ENCODE measurements around the gene LRMDA. TPM values are rescaled to one million over a fixed set of nuclear protein-coding genes. Genes with fewer than 3 reads are reported as not detected.

The LRMDA gene
- total RNA-seq, 1 experiment from 2014 or later = 4.8 TPM

DNA sequence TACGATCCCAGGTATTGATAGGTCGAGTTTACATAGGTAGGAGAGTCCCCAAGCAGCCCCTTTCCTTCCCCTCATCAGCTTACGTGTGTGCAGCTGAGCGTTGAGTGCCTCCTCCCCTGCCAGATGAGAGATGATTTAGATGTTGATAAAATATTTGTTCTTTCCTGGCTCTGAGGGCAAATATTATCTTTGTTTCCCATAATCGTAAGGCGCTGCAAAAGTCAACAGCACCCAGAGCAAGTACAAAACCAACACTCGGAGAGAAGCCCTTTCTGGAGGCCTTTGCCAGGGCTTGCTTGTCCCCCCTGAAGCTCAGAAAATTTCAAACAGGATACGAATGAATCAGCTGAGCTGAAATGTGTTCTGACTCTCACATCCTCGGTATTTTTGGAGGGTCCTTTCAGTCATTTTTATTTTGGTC is 683.2 kb downstream of the LRMDA start:
- Histone ChIP-seq H3K27me3 (ENCODE audit: insufficient read depth, low read length) (no peaks in the 10 kb centered on the region), H3K79me2 (ENCODE audit: insufficient read depth, low read length) (no peaks in the 10 kb centered on the region), H3K9me2 (ENCODE audit: insufficient read depth) (no peaks in the 10 kb centered on the region), H2AFZ (ENCODE audit: low read depth, low read length, poor library complexity, severe bottlenecking) (no peak overlapping the region), H3K9me3 (ENCODE audit: control insufficient read depth in 1 of 2, insufficient read depth in 1 of 2, low read depth in 1 of 2, low read length in 2 of 2) (no peaks in the 10 kb centered on the region), H3K4me1 (ENCODE audit: control insufficient read depth in 1 of 2, insufficient read depth in 2 of 2, low read length in 2 of 2) (no peaks in the 10 kb centered on the region), H4K20me1 (ENCODE audit: insufficient read depth) (no peaks in the 10 kb centered on the region), H3K4me3 (replicated peaks in 1 of 2; ENCODE audit: low read depth in 1 of 2, low read length in 2 of 2) (no peak overlapping the region), H3K9ac (ENCODE audit: low read length) (no peak overlapping the region), H3K4me2 (ENCODE audit: low read length) (no peak overlapping the region), H3K36me3 (ENCODE audit: control insufficient read depth in 1 of 2, insufficient read depth in 2 of 2, low read length in 2 of 2) (no peaks in the 10 kb centered on the region), H3K27ac (ENCODE audit: low read depth, low read length) (no peak overlapping the region)
- TF ChIP-seq CBX3 (IDR thresholded peaks at IDR 0.05; ENCODE audit: low read depth) (no peak), SP1 (IDR thresholded peaks at IDR 0.05; ENCODE audit: low read depth) (no peak), POLR2AphosphoS5 (IDR thresholded peaks at IDR 0.05; ENCODE audit: low read depth, low read length) (no peak)
- TF ChIP-seq, protein P1, sequence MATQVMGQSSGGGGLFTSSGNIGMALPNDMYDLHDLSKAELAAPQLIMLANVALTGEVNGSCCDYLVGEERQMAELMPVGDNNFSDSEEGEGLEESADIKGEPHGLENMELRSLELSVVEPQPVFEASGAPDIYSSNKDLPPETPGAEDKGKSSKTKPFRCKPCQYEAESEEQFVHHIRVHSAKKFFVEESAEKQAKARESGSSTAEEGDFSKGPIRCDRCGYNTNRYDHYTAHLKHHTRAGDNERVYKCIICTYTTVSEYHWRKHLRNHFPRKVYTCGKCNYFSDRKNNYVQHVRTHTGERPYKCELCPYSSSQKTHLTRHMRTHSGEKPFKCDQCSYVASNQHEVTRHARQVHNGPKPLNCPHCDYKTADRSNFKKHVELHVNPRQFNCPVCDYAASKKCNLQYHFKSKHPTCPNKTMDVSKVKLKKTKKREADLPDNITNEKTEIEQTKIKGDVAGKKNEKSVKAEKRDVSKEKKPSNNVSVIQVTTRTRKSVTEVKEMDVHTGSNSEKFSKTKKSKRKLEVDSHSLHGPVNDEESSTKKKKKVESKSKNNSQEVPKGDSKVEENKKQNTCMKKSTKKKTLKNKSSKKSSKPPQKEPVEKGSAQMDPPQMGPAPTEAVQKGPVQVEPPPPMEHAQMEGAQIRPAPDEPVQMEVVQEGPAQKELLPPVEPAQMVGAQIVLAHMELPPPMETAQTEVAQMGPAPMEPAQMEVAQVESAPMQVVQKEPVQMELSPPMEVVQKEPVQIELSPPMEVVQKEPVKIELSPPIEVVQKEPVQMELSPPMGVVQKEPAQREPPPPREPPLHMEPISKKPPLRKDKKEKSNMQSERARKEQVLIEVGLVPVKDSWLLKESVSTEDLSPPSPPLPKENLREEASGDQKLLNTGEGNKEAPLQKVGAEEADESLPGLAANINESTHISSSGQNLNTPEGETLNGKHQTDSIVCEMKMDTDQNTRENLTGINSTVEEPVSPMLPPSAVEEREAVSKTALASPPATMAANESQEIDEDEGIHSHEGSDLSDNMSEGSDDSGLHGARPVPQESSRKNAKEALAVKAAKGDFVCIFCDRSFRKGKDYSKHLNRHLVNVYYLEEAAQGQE (IDR thresholded peaks at IDR 0.05; ENCODE audit: low read depth) = no peak
- RAD21 ChIA-PET (ENCODE audit: low non-redundant PET in 1 of 2, low total read pairs in 2 of 2, uncharacterized antibody in 2 of 2, unreplicated experiment in 2 of 2) = no interaction called here
- POLR2A ChIA-PET = no interaction called here
- no peak for ATAC-seq
- DNase-seq (ENCODE audit: low read depth, low spot score) = no peak
- intact Hi-C loops (cut with micrococcal nuclease) = no loop called here
- no TSS peak for BruUV-seq (replicated peaks)
- CTCF ChIA-PET = no interaction called here

GRCh38 chr10:76115131-76115470 is 683.7 kb downstream of the LRMDA start:
- H2AFZ ChIP-seq (ENCODE audit: low read depth, low read length, poor library complexity, severe bottlenecking) = no peak overlapping the region
- H3K27me3 ChIP-seq (ENCODE audit: insufficient read depth, low read length) = no peaks in the 10 kb centered on the region; the same call in 1 of the 2 replicates
- ATAC-seq = no peak
- H3K27ac ChIP-seq (ENCODE audit: low read depth, low read length) = no peak overlapping the region
- ChIA-PET POLR2A (no interaction called here), RAD21 (ENCODE audit: low non-redundant PET in 1 of 2, low total read pairs in 2 of 2, uncharacterized antibody in 2 of 2, unreplicated experiment in 2 of 2) (no interaction called here), CTCF (no interaction called here)
- intact Hi-C loops (cut with micrococcal nuclease) = no loop called here
- H4K20me1 ChIP-seq (ENCODE audit: insufficient read depth) = no peaks in the 10 kb centered on the region
- no TSS peak for BruUV-seq (replicated peaks)
- no peak overlapping the region for H3K9ac ChIP-seq (ENCODE audit: low read length)
- H3K9me2 ChIP-seq (ENCODE audit: insufficient read depth) = no peaks in the 10 kb centered on the region
- H3K36me3 ChIP-seq (ENCODE audit: control insufficient read depth in 1 of 2, insufficient read depth in 2 of 2, low read length in 2 of 2) = no peaks in the 10 kb centered on the region
- no peak for DNase-seq (ENCODE audit: low read depth, low spot score)
- no peaks in the 10 kb centered on the region for H3K79me2 ChIP-seq (ENCODE audit: insufficient read depth, low read length)
- H3K4me3 ChIP-seq (replicated peaks in 1 of 2; ENCODE audit: low read depth in 1 of 2, low read length in 2 of 2) = no peak overlapping the region
- H3K4me2 ChIP-seq (ENCODE audit: low read length) = no peak overlapping the region
- no peaks in the 10 kb centered on the region for H3K9me3 ChIP-seq (ENCODE audit: control insufficient read depth in 1 of 2, insufficient read depth in 1 of 2, low read depth in 1 of 2, low read length in 2 of 2)
- no peaks in the 10 kb centered on the region for H3K4me1 ChIP-seq (ENCODE audit: control insufficient read depth in 1 of 2, insufficient read depth in 2 of 2, low read length in 2 of 2)
- no peak for TF ChIP-seq SRF (IDR thresholded peaks at IDR 0.05; ENCODE audit: low read depth)
- TF ChIP-seq SIN3A (IDR thresholded peaks at IDR 0.05; ENCODE audit: low read depth) = no peak
- TF ChIP-seq ZNF274 (IDR thresholded peaks at IDR 0.05; ENCODE audit: low read depth, low read length) = no peak
- no peak for TF ChIP-seq CTCF (IDR thresholded peaks at IDR 0.05 in 2 of 3, conservative IDR thresholded peaks at IDR 0.05 in 1 of 3; ENCODE audit: borderline replicate concordance in 1 of 3, insufficient read depth in 1 of 3, low read depth in 2 of 3, low read length in 2 of 3)
- no peak for TF ChIP-seq ZFX (IDR thresholded peaks at IDR 0.05)
- TF ChIP-seq EGR1 (IDR thresholded peaks at IDR 0.05; ENCODE audit: low read depth) = no peak
- no peak for TF ChIP-seq POLR2AphosphoS5 (IDR thresholded peaks at IDR 0.05; ENCODE audit: low read depth, low read length)
- TF ChIP-seq CEBPB (IDR thresholded peaks at IDR 0.05; ENCODE audit: low read depth) = no peak
- TF ChIP-seq, protein P1 (IDR thresholded peaks at IDR 0.05; ENCODE audit: low read depth) = no peak
- no peak for TF ChIP-seq RAD21 (IDR thresholded peaks at IDR 0.05; ENCODE audit: low read depth)

All from HCT116 (cell line).